ENCODE results near the gene UBL3. TPM values are rescaled to one million over a fixed set of nuclear protein-coding genes. Genes with fewer than 3 reads are reported as not detected.
A peak's percentile ranks its signal among the peaks of the same experiment; 100 is the strongest.

Gene UBL3
- total RNA-seq, 1 experiment from 2014 or later: 3.9 TPM

GRCh38 chr13:29886446-29886845, 36.0 kb upstream of the UBL3 start:
- no peak overlapping the region for H3K4me2 ChIP-seq (ENCODE audit: low read depth, low read length, poor library complexity, severe bottlenecking)
- H3K27me3 ChIP-seq (ENCODE audit: low read length): no peaks in the 10 kb centered on the region
- no peaks in the 10 kb centered on the region for H3K79me2 ChIP-seq (ENCODE audit: low read length)
- no peak overlapping the region for H3K4me3 ChIP-seq (ENCODE audit: low read length)
- H3K4me1 ChIP-seq (ENCODE audit: low read length): peaks cover 7% of the 10 kb centered on the region
- no peaks in the 10 kb centered on the region for H3K36me3 ChIP-seq (ENCODE audit: insufficient read depth, low read length)
- DNase-seq: no peak
- H2AFZ ChIP-seq (ENCODE audit: low read length): no peak overlapping the region
- no peaks in the 10 kb centered on the region for H3K9me3 ChIP-seq (ENCODE audit: low read length)
- H3K9me2 ChIP-seq (replicated peaks; ENCODE audit: insufficient read depth, low read length): no peaks in the 10 kb centered on the region
- no peak overlapping the region for H3K9ac ChIP-seq (ENCODE audit: low read length)
- no peaks in the 10 kb centered on the region for H4K20me1 ChIP-seq (ENCODE audit: insufficient read depth, low read depth, low read length)
- no peak overlapping the region for H3K27ac ChIP-seq (ENCODE audit: low read length)

DNA sequence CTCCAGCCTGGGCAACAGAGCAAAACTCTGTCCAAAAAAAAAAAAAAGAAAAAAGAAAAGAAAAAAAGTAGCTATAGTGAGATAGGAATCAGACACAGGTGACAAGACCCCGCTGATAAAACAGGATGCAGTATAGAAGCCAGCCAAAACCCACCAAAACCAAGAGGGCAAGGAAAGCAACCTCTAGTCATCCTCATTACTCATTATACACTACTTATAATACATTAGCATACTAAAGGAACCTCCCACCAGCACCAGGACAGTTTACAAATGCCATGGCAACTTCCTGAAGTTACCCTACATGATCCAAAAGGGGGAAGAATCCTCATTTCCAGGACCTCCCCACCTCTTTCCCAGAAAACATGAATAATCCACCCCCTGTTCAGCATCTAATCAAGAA, 35.6 kb upstream of the UBL3 start:
- Histone ChIP-seq H3K9me3 (ENCODE audit: low read length) (no peaks in the 10 kb centered on the region), H3K4me2 (ENCODE audit: low read depth, low read length, poor library complexity, severe bottlenecking) (no peak overlapping the region), H3K4me3 (ENCODE audit: low read length) (no peak overlapping the region), H4K20me1 (ENCODE audit: insufficient read depth, low read depth, low read length) (no peaks in the 10 kb centered on the region), H3K27me3 (ENCODE audit: low read length) (no peaks in the 10 kb centered on the region), H2AFZ (ENCODE audit: low read length) (no peak overlapping the region), H3K4me1 (ENCODE audit: low read length) (peaks cover 7% of the 10 kb centered on the region), H3K9me2 (replicated peaks; ENCODE audit: insufficient read depth, low read length) (no peaks in the 10 kb centered on the region), H3K79me2 (ENCODE audit: low read length) (no peaks in the 10 kb centered on the region), H3K36me3 (ENCODE audit: insufficient read depth, low read length) (no peaks in the 10 kb centered on the region), H3K27ac (ENCODE audit: low read length) (no peak overlapping the region), H3K9ac (ENCODE audit: low read length) (no peak overlapping the region)
- DNase-seq: no peak

DNA sequence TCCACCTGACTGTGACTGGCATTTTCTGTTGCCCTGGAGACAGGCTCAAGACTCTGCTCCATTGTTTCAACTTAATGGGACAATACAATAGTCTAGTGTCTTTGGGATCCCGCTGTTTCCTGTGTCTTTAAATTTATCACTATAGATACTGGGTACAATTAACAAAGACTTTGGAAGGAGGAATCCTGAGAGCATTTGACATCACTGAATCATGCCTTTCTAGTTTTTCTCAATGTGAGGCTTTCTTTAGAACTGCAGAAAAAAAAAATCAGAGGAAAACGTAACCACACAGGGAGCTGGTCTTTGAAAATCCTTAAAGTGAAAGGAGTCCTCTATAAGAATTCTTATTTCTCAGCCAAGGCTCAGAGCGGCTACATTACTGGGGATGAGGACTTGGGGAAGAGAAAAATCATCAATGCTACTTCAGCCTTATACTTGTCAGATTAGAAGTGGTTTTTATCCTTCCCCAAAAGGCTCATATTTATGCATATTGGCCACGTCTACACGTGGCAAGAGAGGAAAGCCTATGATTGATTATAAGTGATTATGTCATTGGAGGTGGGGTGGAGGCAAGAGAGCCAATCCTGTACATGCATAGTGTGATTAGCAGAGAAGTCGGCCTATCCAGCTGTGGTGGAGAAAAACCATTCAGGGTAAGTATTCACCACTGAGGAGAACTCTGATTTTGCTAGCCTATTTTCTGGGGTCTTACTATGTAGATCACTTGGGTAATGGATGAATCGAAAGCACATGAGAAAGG, 34.4 kb upstream of the UBL3 start:
- H3K4me1 ChIP-seq (ENCODE audit: low read length): peaks cover 7% of the 10 kb centered on the region
- H3K79me2 ChIP-seq (ENCODE audit: low read length): no peaks in the 10 kb centered on the region
- no peaks in the 10 kb centered on the region for H4K20me1 ChIP-seq (ENCODE audit: insufficient read depth, low read depth, low read length)

DNA sequence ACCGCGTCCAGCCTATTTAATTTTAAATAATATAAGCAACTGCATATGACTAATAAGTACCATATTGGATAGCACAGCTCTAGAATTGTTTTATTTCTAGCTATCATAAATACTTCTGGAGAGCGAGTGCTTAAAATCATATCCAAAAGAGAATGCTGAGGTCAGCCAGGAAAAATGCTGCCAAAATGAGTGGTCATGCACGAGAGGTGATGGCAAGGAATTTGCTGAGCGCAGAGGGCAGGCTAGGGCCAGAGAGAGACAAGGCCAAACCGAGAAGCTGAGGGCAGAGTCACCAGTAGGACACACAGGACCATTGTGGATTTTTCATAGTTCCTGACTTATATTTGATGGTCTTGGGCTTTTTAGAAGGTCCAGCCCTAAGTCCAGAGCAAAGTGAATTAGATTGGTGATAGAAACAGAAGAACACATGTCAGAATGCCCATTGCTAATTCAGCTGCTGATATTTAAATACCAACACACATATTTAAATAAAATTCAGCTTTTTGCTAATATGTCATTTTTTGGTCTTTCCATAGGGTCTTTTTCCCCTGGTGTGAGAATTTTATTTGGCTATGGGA, 33.6 kb upstream of the UBL3 start:
- H3K9me2 ChIP-seq (replicated peaks; ENCODE audit: insufficient read depth, low read length): no peaks in the 10 kb centered on the region

More for the DNA sequence above, 34.4 kb upstream of the UBL3 start:
- Histone ChIP-seq H3K27ac (ENCODE audit: low read length) (no peak overlapping the region), H3K9me2 (replicated peaks; ENCODE audit: insufficient read depth, low read length) (no peaks in the 10 kb centered on the region), H3K9ac (ENCODE audit: low read length) (no peak overlapping the region), H3K27me3 (ENCODE audit: low read length) (no peaks in the 10 kb centered on the region), H3K36me3 (ENCODE audit: insufficient read depth, low read length) (no peaks in the 10 kb centered on the region), H3K4me3 (ENCODE audit: low read length) (no peak overlapping the region), H3K9me3 (ENCODE audit: low read length) (no peaks in the 10 kb centered on the region), H2AFZ (ENCODE audit: low read length) (no peak overlapping the region), H3K4me2 (ENCODE audit: low read depth, low read length, poor library complexity, severe bottlenecking) (no peak overlapping the region)
- peak; percentile 43 for DNase-seq

DNA sequence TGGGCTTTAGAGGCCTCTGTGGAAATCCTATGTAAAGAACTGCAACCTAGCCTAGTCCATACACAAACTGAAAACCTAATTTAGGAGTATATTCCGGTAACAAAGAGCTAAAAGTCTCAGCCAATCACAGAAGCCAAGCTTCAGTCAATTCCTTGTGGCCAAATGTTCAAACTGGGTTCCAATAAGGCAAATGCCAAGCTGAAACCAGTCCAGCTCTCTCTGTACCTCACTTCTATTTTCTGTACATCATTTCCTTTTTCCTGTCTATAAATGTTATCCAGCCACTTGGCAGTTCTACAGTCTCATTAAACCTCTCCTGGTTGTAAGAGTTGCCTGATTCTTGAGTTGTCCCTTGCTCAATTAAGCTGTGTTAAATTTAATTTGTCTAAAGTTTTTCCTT, 31.7 kb upstream of the UBL3 start:
- H3K27ac ChIP-seq (ENCODE audit: low read length): no peak overlapping the region
- peaks cover 7% of the 10 kb centered on the region for H3K4me1 ChIP-seq (ENCODE audit: low read length)
- no peaks in the 10 kb centered on the region for H3K36me3 ChIP-seq (ENCODE audit: insufficient read depth, low read length)
- H2AFZ ChIP-seq (ENCODE audit: low read length): no peak overlapping the region
- no peak overlapping the region for H3K4me2 ChIP-seq (ENCODE audit: low read depth, low read length, poor library complexity, severe bottlenecking)
- no peaks in the 10 kb centered on the region for H3K9me2 ChIP-seq (replicated peaks; ENCODE audit: insufficient read depth, low read length)
- DNase-seq: no peak
- H4K20me1 ChIP-seq (ENCODE audit: insufficient read depth, low read depth, low read length): no peaks in the 10 kb centered on the region
- no peaks in the 10 kb centered on the region for H3K27me3 ChIP-seq (ENCODE audit: low read length)
- H3K9me3 ChIP-seq (ENCODE audit: low read length): no peaks in the 10 kb centered on the region
- H3K79me2 ChIP-seq (ENCODE audit: low read length): no peaks in the 10 kb centered on the region
- H3K9ac ChIP-seq (ENCODE audit: low read length): no peak overlapping the region
- no peak overlapping the region for H3K4me3 ChIP-seq (ENCODE audit: low read length)

More for the DNA sequence above, 33.6 kb upstream of the UBL3 start:
- Histone ChIP-seq H3K27me3 (ENCODE audit: low read length) (no peaks in the 10 kb centered on the region), H3K9me3 (ENCODE audit: low read length) (no peaks in the 10 kb centered on the region), H3K27ac (ENCODE audit: low read length) (no peak overlapping the region), H2AFZ (ENCODE audit: low read length) (no peak overlapping the region), H4K20me1 (ENCODE audit: insufficient read depth, low read depth, low read length) (no peaks in the 10 kb centered on the region), H3K36me3 (ENCODE audit: insufficient read depth, low read length) (no peaks in the 10 kb centered on the region), H3K4me3 (ENCODE audit: low read length) (no peak overlapping the region), H3K9ac (ENCODE audit: low read length) (no peak overlapping the region), H3K4me2 (ENCODE audit: low read depth, low read length, poor library complexity, severe bottlenecking) (no peak overlapping the region), H3K79me2 (ENCODE audit: low read length) (no peaks in the 10 kb centered on the region), H3K4me1 (ENCODE audit: low read length) (peaks cover 7% of the 10 kb centered on the region)
- no peak for DNase-seq

- no peaks in the 10 kb centered on the region for H3K9me2 ChIP-seq (replicated peaks; ENCODE audit: insufficient read depth, low read length)
- DNase-seq: no peak
- H3K79me2 ChIP-seq (ENCODE audit: low read length): no peaks in the 10 kb centered on the region
- no peak overlapping the region for H3K4me3 ChIP-seq (ENCODE audit: low read length)
- peaks cover 7% of the 10 kb centered on the region for H3K4me1 ChIP-seq (ENCODE audit: low read length)
- no peaks in the 10 kb centered on the region for H4K20me1 ChIP-seq (ENCODE audit: insufficient read depth, low read depth, low read length)
- no peaks in the 10 kb centered on the region for H3K9me3 ChIP-seq (ENCODE audit: low read length)
- no peak overlapping the region for H2AFZ ChIP-seq (ENCODE audit: low read length)
- no peak overlapping the region for H3K27ac ChIP-seq (ENCODE audit: low read length)
- H3K9ac ChIP-seq (ENCODE audit: low read length): no peak overlapping the region
- no peaks in the 10 kb centered on the region for H3K27me3 ChIP-seq (ENCODE audit: low read length)
- no peaks in the 10 kb centered on the region for H3K36me3 ChIP-seq (ENCODE audit: insufficient read depth, low read length)
- H3K4me2 ChIP-seq (ENCODE audit: low read depth, low read length, poor library complexity, severe bottlenecking): no peak overlapping the region
These were observed 27.7 kb upstream of the UBL3 start for GRCh38 chr13:29878101-29878500.

DNA sequence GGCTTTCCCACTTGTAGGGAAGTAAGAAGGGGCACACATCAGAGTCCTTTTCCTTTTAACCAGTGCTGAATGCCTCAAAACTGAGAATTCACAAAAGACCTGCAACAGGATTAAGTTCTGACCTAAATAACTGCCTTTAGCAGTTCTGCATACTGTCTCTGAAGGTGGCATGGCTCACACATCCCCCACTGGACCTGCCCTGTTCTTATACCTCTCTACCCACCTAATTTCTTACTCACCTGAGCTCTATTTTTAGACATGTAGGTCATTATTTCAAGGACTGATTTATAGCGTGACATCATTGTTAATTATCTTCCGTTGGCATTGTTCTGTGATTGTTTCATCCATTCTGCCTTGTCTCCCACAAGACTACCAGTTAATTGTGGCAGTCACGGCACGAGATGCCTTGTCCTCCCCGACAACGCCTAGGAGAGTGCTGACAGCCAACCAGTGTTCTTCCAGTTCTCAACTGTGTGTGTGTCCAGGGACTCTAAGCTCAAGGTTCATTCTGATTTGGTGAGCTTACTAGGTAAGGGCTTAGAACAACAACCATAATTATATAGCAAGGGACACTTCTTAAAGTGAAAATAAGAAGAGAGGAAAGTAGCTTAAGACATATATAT, 27.1 kb upstream of the UBL3 start:
- Histone ChIP-seq H3K9me3 (ENCODE audit: low read length) (no peaks in the 10 kb centered on the region), H3K36me3 (ENCODE audit: insufficient read depth, low read length) (no peaks in the 10 kb centered on the region), H3K4me2 (ENCODE audit: low read depth, low read length, poor library complexity, severe bottlenecking) (no peak overlapping the region), H3K27me3 (ENCODE audit: low read length) (no peaks in the 10 kb centered on the region), H3K9ac (ENCODE audit: low read length) (no peak overlapping the region), H3K4me3 (ENCODE audit: low read length) (no peak overlapping the region), H3K79me2 (ENCODE audit: low read length) (no peaks in the 10 kb centered on the region), H3K9me2 (replicated peaks; ENCODE audit: insufficient read depth, low read length) (no peaks in the 10 kb centered on the region), H3K4me1 (ENCODE audit: low read length) (peaks cover 7% of the 10 kb centered on the region), H2AFZ (ENCODE audit: low read length) (no peak overlapping the region), H3K27ac (ENCODE audit: low read length) (no peak overlapping the region), H4K20me1 (ENCODE audit: insufficient read depth, low read depth, low read length) (no peaks in the 10 kb centered on the region)
- no peak for DNase-seq

DNA sequence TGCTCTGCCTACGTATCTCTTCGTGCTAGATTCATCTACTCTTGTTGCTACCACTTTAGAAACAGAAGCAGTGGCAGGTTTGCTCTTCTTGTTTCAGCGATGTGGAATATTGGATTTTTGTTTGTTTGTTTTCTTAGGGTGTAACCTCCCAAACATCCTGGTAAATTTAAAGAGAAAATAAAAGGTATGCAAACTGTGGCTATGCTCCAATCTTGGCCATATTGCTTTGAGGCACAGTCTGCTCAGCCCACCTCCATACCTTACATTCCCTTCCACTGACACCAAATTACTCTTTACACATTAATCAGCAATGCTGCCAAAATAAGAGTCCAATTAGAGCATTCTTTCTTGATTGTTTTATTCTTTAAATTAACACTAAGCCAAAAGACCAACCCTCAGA, 25.2 kb upstream of the UBL3 start:
- Histone ChIP-seq H3K4me1 (ENCODE audit: low read length) (no peaks in the 10 kb centered on the region), H3K9ac (ENCODE audit: low read length) (no peak overlapping the region), H3K9me3 (ENCODE audit: low read length) (no peaks in the 10 kb centered on the region), H3K9me2 (replicated peaks; ENCODE audit: insufficient read depth, low read length) (no peaks in the 10 kb centered on the region), H3K4me3 (ENCODE audit: low read length) (no peak overlapping the region), H2AFZ (ENCODE audit: low read length) (no peak overlapping the region), H3K79me2 (ENCODE audit: low read length) (no peaks in the 10 kb centered on the region), H3K27me3 (ENCODE audit: low read length) (no peaks in the 10 kb centered on the region), H3K36me3 (ENCODE audit: insufficient read depth, low read length) (no peaks in the 10 kb centered on the region), H4K20me1 (ENCODE audit: insufficient read depth, low read depth, low read length) (no peaks in the 10 kb centered on the region), H3K27ac (ENCODE audit: low read length) (no peak overlapping the region), H3K4me2 (ENCODE audit: low read depth, low read length, poor library complexity, severe bottlenecking) (no peak overlapping the region)
- no peak for DNase-seq

Data from Karpas-422 (cell line).